SK-N-SH (cell line): ENCODE measurements around the gene EFCAB6. TPM values are rescaled to one million over a fixed set of nuclear protein-coding genes. Genes with fewer than 3 reads are reported as not detected.

Source experiments
- CTCF ChIA-PET: fragments of 300-600, 350-600 bp; formaldehyde crosslinking; extraction: SDS; loops from one replicate; lab custom pipeline; 2021; lab: Yijun Ruan, JAX
- POLR2A ChIA-PET: fragments of 350-600 bp; sonication (Branson Sonifier 250); formaldehyde crosslinking; extraction: SDS; loops from one replicate; lab custom pipeline; 2020; ENCODE audit warnings: antibody characterized with exemption, inconsistent platforms; lab: Yijun Ruan, JAX
- DNase-seq: peaks from one replicate; pipeline ENCODE4 v3.0.0; 2012
- H2AFZ ChIP-seq: fragments of 200-600 bp; sonication (generic); 2 replicates; pipeline ENCODE4 v1.8.1; 2016; ENCODE audit warnings: antibody characterized with exemption, mild to moderate bottlenecking, low read depth
- H3F3A ChIP-seq: fragments of 200-600 bp; sonication (generic); replicated peaks from 2 replicates; pipeline ENCODE3; 2016; ENCODE audit warnings: antibody characterized with exemption, mild to moderate bottlenecking; ENCODE audit not compliant: insufficient read depth
- H3K27ac ChIP-seq, 2 experiments: fragments of 200-500 bp in 1 of 2; fragments of 200-600 bp in 1 of 2; sonication (Bioruptor generic) in 1 of 2; sonication (generic), shearing (Covaris generic) in 1 of 2; 2 replicates each; pipeline versions ENCODE4 v1.5.1 to v1.6.1; 2014 to 2016; ENCODE audit warnings: low read depth in 2 of 2, inconsistent platforms in 1 of 2, low read length in 1 of 2, mild to moderate bottlenecking in 1 of 2, mixed read lengths in 1 of 2
- H3K27me3 ChIP-seq: fragments of 200-600 bp; sonication (generic), shearing (Covaris generic); 2 replicates; pipeline ENCODE4 v1.6.1; 2016; ENCODE audit warnings: mixed run types; ENCODE audit not compliant: insufficient read depth
- H3K36me3 ChIP-seq, 2 experiments: fragments of 200-500 bp in 1 of 2; fragments of 200-600 bp in 1 of 2; sonication (Bioruptor generic) in 1 of 2; sonication (generic) in 1 of 2; replicated peaks in 1 of 2; 2 replicates each; pipeline versions ENCODE3 to v1.5.1; 2014 to 2016; ENCODE audit warnings: low read length in 1 of 2, mild to moderate bottlenecking in 1 of 2; ENCODE audit not compliant: insufficient read depth in 2 of 2, control insufficient read depth in 1 of 2
- H3K4me1 ChIP-seq, 2 experiments: fragments of 200-500 bp in 1 of 2; fragments of 200-600 bp in 1 of 2; sonication (Bioruptor generic) in 1 of 2; sonication (generic), shearing (Covaris generic) in 1 of 2; 2 replicates each; pipeline versions ENCODE4 v1.5.1 to v1.6.1; 2014 to 2016; ENCODE audit warnings: low read depth in 1 of 2, low read length in 1 of 2, mixed run types in 1 of 2; ENCODE audit not compliant: insufficient read depth in 2 of 2, control insufficient read depth in 1 of 2
- H3K4me2 ChIP-seq: fragments of 200-600 bp; sonication (generic), shearing (Covaris generic); 2 replicates; pipeline ENCODE4 v1.6.1; 2017; ENCODE audit warnings: mixed run types
- H3K4me3 ChIP-seq, 2 experiments: fragments of 200-500 bp in 1 of 2; fragments of 200-600 bp in 1 of 2; sonication (Bioruptor generic) in 1 of 2; sonication (generic), shearing (Covaris generic) in 1 of 2; 2 replicates each; pipeline versions ENCODE4 v1.5.1 to v1.8.1; 2014 to 2016; ENCODE audit warnings: low read depth in 2 of 2, inconsistent platforms in 1 of 2, low read length in 1 of 2, mild to moderate bottlenecking in 1 of 2, mixed read lengths in 1 of 2, moderate library complexity in 1 of 2
- H3K79me2 ChIP-seq: fragments of 200-600 bp; sonication (generic); 2 replicates; pipeline ENCODE4 v1.8.1; 2017; ENCODE audit warnings: mild to moderate bottlenecking; ENCODE audit not compliant: insufficient read depth
- H3K9ac ChIP-seq: fragments of 200-600 bp; sonication (generic); 2 replicates; pipeline ENCODE4 v1.6.1; 2017; ENCODE audit warnings: mixed run types
- H3K9me2 ChIP-seq: fragments of 200-600 bp; sonication (generic); 2 replicates; pipeline ENCODE4 v1.6.1; 2017; ENCODE audit warnings: mixed run types
- H3K9me3 ChIP-seq: fragments of 200-600 bp; sonication (generic); 2 replicates; pipeline ENCODE4 v1.6.1; 2017; ENCODE audit warnings: mixed run types, mild to moderate bottlenecking, moderate library complexity
- H4K20me1 ChIP-seq: fragments of 200-600 bp; sonication (generic); 2 replicates; pipeline ENCODE4 v1.6.1; 2017; ENCODE audit warnings: mild to moderate bottlenecking, mixed run types; ENCODE audit not compliant: insufficient read depth
- FOXJ3 ChIP-seq: sonication (generic); formaldehyde crosslinking; IDR thresholded peaks from 2 replicates; pipeline ENCODE4 v1.5.1; 2020; ENCODE audit warnings: mild to moderate bottlenecking, missing genetic modification reagents
- GATA2 ChIP-seq: sonication (generic); formaldehyde crosslinking; IDR thresholded peaks from 2 replicates; pipeline ENCODE4 v1.5.0; 2020; ENCODE audit warnings: mild to moderate bottlenecking, missing genetic modification reagents
- MEF2A ChIP-seq: IDR thresholded peaks from 2 replicates; pipeline ENCODE4 v1.4.0; 2012; ENCODE audit warnings: low read depth, borderline replicate concordance
- NFIC ChIP-seq: IDR thresholded peaks from 2 replicates; pipeline ENCODE4 v1.4.0; 2012; ENCODE audit warnings: borderline replicate concordance
- POLR2AphosphoS5 ChIP-seq: IDR thresholded peaks from 2 replicates; pipeline ENCODE4 v1.6.1; 2012; ENCODE audit warnings: low read depth, low read length
- RCOR1 ChIP-seq: fragments of 150-350 bp; IDR thresholded peaks from 2 replicates; pipeline ENCODE4 v1.6.1; 2017; ENCODE audit warnings: antibody characterized with exemption, low read length
- RXRA ChIP-seq: IDR thresholded peaks from 2 replicates; pipeline ENCODE4 v1.4.0; 2012; ENCODE audit warnings: low read depth, mild to moderate bottlenecking, borderline replicate concordance
- SIN3A ChIP-seq: IDR thresholded peaks from 2 replicates; pipeline ENCODE4 v1.6.1; 2012; ENCODE audit warnings: low read depth, mild to moderate bottlenecking, low read length, moderate library complexity, borderline replicate concordance
- TAF1 ChIP-seq: IDR thresholded peaks from 2 replicates; pipeline ENCODE4 v1.6.1; 2012; ENCODE audit warnings: low read depth, mild to moderate bottlenecking, low read length, moderate library complexity, borderline replicate concordance
- TCF12 ChIP-seq: IDR thresholded peaks from 2 replicates; pipeline ENCODE4 v1.4.0; 2012
- TEAD4 ChIP-seq: IDR thresholded peaks from 2 replicates; pipeline ENCODE4 v1.4.0; 2012; ENCODE audit warnings: mild to moderate bottlenecking, borderline replicate concordance; ENCODE audit not compliant: insufficient read depth
- ZBTB33 ChIP-seq: IDR thresholded peaks from 2 replicates; pipeline ENCODE4 v1.4.0; 2012; ENCODE audit warnings: low read depth, borderline replicate concordance
- WGBS: methylation state at CpG from one replicate; pipeline ENCODE4 v1.1.6; 2017; ENCODE audit warnings: low lambda C conversion rate; 5-methylcytosine and 5-hydroxymethylcytosine counted together
- polyA plus RNA-seq, 3 experiments: library from polyadenylated mRNA; depleted of rRNA; stranded (reverse); fragments of >200 nt; gene quantifications; 2 replicates each; pipeline ENCODE4 v1.2.3, GENCODE V29; 2012
- TF ChIP-seq, protein P1 (sequence below): fragments of 150-350 bp; IDR thresholded peaks from 2 replicates; pipeline ENCODE4 v1.6.1; 2017; ENCODE audit warnings: antibody characterized with exemption, low read length, low read depth, borderline replicate concordance
- TF ChIP-seq, protein P2 (sequence below): IDR thresholded peaks from 2 replicates; pipeline ENCODE4; 2012

The EFCAB6 gene
- polyA plus RNA-seq, 1 of the 3 experiments (the other 2 are of a cell fraction), result 0.46 TPM

GRCh38 chr22:43514476-43515157 lies 297.5 kb downstream of the EFCAB6 start:
- H3K4me2 ChIP-seq, result no peak overlapping the region
- CTCF ChIA-PET, result no interaction called here

GRCh38 chr22:43512279-43512678 lies 299.8 kb downstream of the EFCAB6 start:
- Histone ChIP-seq H2AFZ (no peak overlapping the region), H3K36me3 (no peaks in the 10 kb centered on the region), H3K9ac (no peak overlapping the region), H3K4me3 (no peak overlapping the region), H3K4me2 (no peak overlapping the region), H3K9me2 (no peaks in the 10 kb centered on the region), H3F3A (no peaks in the 10 kb centered on the region), H3K79me2 (no peaks in the 10 kb centered on the region), H3K9me3 (no peaks in the 10 kb centered on the region), H3K4me1 (no peaks in the 10 kb centered on the region), H4K20me1 (no peaks in the 10 kb centered on the region), H3K27ac (no peak overlapping the region), H3K27me3 (no peaks in the 10 kb centered on the region)
- DNase-seq, result no peak
- POLR2A ChIA-PET, result no interaction called here
- CTCF ChIA-PET, result no interaction called here
- TF ChIP-seq, protein P1, sequence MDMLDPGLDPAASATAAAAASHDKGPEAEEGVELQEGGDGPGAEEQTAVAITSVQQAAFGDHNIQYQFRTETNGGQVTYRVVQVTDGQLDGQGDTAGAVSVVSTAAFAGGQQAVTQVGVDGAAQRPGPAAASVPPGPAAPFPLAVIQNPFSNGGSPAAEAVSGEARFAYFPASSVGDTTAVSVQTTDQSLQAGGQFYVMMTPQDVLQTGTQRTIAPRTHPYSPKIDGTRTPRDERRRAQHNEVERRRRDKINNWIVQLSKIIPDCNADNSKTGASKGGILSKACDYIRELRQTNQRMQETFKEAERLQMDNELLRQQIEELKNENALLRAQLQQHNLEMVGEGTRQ, result no peak
- TF ChIP-seq TCF12, result no peak
- TF ChIP-seq TAF1, result no peak
- TF ChIP-seq NFIC, result no peak
- no peak for TF ChIP-seq SIN3A
- TF ChIP-seq FOXJ3 (CRISPR knock-in tag), result no peak
- no peak for TF ChIP-seq MEF2A
- TF ChIP-seq POLR2AphosphoS5, result no peak
- no peak for TF ChIP-seq ZBTB33
- no CpG with 5 or more reads among the region's 8 CpGs for WGBS

More at GRCh38 chr22:43514476-43515157, 297.5 kb downstream of the EFCAB6 start:
- H3K79me2 ChIP-seq, result no peaks in the 10 kb centered on the region
- H3K9me2 ChIP-seq, result no peaks in the 10 kb centered on the region
- no peak overlapping the region for H3K9ac ChIP-seq
- WGBS, result 82% methylated on average over 10 of the region's 31 CpGs
- H3K4me1 ChIP-seq, result no peaks in the 10 kb centered on the region
- TF ChIP-seq, protein P2, sequence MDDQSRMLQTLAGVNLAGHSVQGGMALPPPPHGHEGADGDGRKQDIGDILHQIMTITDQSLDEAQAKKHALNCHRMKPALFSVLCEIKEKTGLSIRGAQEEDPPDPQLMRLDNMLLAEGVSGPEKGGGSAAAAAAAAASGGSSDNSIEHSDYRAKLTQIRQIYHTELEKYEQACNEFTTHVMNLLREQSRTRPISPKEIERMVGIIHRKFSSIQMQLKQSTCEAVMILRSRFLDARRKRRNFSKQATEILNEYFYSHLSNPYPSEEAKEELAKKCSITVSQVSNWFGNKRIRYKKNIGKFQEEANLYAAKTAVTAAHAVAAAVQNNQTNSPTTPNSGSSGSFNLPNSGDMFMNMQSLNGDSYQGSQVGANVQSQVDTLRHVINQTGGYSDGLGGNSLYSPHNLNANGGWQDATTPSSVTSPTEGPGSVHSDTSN, result no peak
- TF ChIP-seq TEAD4 (no peak), NFIC (no peak), RXRA (no peak), GATA2 (CRISPR knock-in tag) (no peak), RCOR1 (no peak)
- TF ChIP-seq, protein P1, result no peak
- no peak overlapping the region for H3K27ac ChIP-seq
- DNase-seq, result no peak
- no peaks in the 10 kb centered on the region for H3K36me3 ChIP-seq
- no peaks in the 10 kb centered on the region for H3F3A ChIP-seq
- no peaks in the 10 kb centered on the region for H4K20me1 ChIP-seq
- no peaks in the 10 kb centered on the region for H3K27me3 ChIP-seq
- no peak overlapping the region for H3K4me3 ChIP-seq
- no peak overlapping the region for H2AFZ ChIP-seq
- H3K9me3 ChIP-seq, result no peaks in the 10 kb centered on the region
- POLR2A ChIA-PET, result no interaction called here
